Activated T-cell treated with anti-CD3 and anti-CD28 coated beads, Interleukin-2, amount 50 U/mL, for 4 hours (primary cell): ENCODE data around the gene HMGB2. TPM values are rescaled to one million over a fixed set of nuclear protein-coding genes. Genes with fewer than 3 reads are reported as not detected.

Experiments
- ATAC-seq, 2 donors: fragments of 200-7000 bp; cut with Tn5 transposase; one replicate each; pipeline ENCODE4 v1.10.0; 2021
- DNase-seq: peaks from one replicate; pipeline ENCODE4 v3.0.0-alpha.2; 2020
- H3K27me3 Mint-ChIP-seq: one replicate; pipeline ENCODE4 v1.8.0; 2021; ENCODE audit warnings: low read depth, mixed read lengths
- H3K36me3 Mint-ChIP-seq: one replicate; pipeline ENCODE4 v1.8.0; 2022; ENCODE audit warnings: mixed read lengths; ENCODE audit not compliant: insufficient read depth
- H3K4me1 Mint-ChIP-seq: one replicate; pipeline ENCODE4 v1.8.0; 2021; ENCODE audit warnings: low read depth, mixed read lengths
- H3K4me3 Mint-ChIP-seq: one replicate; pipeline ENCODE4 v1.8.0; 2021; ENCODE audit warnings: mild to moderate bottlenecking, moderate library complexity, mixed read lengths
- H3K9me3 Mint-ChIP-seq: one replicate; pipeline ENCODE4 v1.8.0; 2021; ENCODE audit warnings: mixed read lengths
- total RNA-seq, 3 donors: library from RNA; stranded (reverse); gene quantifications; one replicate each; pipeline ENCODE4 v1.2.1, GENCODE V29; 2021

The HMGB2 gene
- total RNA-seq, result 10 to 100 TPM; 46.4 to 59.0 (median 53.7) TPM

DNA sequence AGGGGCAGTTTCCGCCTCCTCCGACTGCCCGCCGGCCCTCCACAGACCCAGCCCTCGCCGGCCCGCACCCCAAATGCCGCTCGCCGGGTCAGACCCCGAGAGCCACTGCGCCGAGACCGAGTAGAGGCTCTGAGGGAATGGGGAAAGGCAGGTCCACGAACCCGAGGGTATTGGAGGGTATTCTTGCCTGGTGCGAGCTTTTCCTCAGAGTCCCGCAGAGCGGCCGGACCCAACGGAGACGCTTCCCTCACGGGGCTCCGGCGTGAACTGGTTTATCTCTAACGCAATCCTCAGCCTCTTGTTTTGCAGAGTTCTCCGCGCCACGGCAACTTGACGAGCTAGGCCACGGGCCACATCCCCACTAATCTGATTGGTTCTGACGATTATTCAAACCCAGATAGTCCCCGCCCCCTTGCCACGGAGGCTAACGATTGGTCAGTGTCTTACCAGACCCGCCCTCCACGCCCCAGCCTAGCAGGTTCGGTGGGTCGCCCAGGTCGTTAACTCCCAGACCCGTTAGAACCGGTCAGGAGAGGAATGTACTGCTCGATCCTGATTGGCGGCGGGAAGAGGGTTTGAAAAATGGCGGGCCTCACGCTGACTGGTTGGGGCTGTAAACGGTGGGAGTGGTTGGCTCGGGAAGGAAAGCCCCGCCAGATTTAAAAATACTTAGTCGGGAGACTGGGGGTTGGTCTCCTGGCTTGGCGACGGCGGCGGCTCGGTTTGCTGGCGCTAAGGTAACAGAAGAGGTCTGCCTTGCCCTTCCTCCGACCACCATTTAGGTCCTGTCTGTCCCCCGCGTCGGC is at the start of gene HMGB2:
Gene HMGB2 (minus strand): TSS at position 274 of the 806 bp plus-strand sequence. CDS start 709 bp downstream, outside the sequence.
- peak within 1 kb of the TSS; percentile 98 for H3K4me3 Mint-ChIP-seq
- H3K4me1 Mint-ChIP-seq, result peaks cover 18% of the 10 kb centered on the region
- ATAC-seq (peak; percentile 95 to 96), DNase-seq (peak; percentile 99)
- no peaks in the 10 kb centered on the region for H3K9me3 Mint-ChIP-seq
- H3K27me3 Mint-ChIP-seq, result peaks cover 5% of the 10 kb centered on the region
- H3K36me3 Mint-ChIP-seq, result peaks cover 9% of the 10 kb centered on the region

DNA sequence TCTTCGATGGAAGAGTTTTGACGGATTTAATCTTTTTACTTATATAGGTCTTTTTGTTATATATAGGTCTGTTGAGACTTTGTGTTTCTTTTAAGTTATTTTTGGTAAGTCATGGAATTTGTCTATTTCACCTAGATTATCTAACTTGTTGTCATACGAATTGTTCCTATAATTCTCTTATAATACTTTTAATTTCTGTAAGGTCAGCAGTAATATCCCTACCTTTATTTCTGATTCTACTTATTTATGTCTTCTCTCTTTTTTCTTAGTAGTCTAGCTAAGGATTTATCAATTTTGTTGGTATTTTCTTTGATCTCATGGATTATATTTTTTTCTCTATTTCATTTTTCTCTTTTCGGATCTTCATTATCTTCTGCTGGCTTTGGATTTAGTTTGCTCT is 48.2 kb upstream of the HMGB2 start:
- H3K27me3 Mint-ChIP-seq, result peaks cover 7% of the 10 kb centered on the region
- no peak overlapping the region for H3K4me3 Mint-ChIP-seq
- H3K4me1 Mint-ChIP-seq, result no peaks in the 10 kb centered on the region
- H3K36me3 Mint-ChIP-seq, result no peaks in the 10 kb centered on the region
- ATAC-seq (no peak), DNase-seq (no peak)
- H3K9me3 Mint-ChIP-seq, result no peaks in the 10 kb centered on the region

DNA sequence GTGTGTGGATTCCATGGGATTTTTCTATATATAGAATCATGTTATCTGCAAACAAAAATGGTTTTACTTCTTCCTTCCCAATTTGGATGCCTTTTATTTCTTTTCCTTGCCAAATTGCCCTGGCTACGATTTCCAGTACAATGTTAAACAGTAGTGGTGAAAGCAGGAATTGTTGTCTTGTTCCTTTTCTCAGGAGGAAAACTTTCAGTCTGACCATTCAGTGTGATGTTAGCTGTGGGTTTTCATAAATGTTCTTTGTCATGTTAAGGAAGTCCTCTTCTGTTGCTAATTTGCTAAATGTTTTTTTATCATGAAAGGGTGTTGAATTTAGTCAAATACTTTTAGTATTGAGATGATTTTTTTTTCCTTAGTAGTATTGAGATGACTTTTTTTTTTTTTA is 47.5 kb upstream of the HMGB2 start:
- no peaks in the 10 kb centered on the region for H3K36me3 Mint-ChIP-seq
- no peak overlapping the region for H3K4me3 Mint-ChIP-seq
- H3K9me3 Mint-ChIP-seq, result no peaks in the 10 kb centered on the region
- ATAC-seq (no peak), DNase-seq (no peak)
- no peaks in the 10 kb centered on the region for H3K4me1 Mint-ChIP-seq
- peaks cover 7% of the 10 kb centered on the region for H3K27me3 Mint-ChIP-seq

DNA sequence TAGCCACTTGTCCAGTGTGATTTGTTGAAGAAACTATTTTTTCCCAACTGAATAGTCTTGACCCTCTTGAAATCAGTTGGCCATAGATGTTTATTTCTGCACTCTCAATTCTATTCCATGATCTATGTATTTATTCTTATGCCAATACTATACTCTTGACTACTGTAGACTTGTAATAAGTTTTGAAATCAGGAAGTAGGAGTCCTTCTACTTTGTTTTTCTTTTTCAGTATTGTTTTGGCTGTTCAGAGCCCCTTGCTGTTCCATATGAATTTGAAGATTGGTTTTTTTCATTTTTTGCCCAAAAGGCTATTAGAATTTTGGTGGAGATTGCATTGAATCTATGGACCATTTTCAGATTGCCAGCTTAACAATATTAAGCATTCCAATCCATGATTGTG is 46.8 kb upstream of the HMGB2 start:
- DNase-seq (no peak), ATAC-seq (no peak)
- Mint-ChIP-seq H3K36me3 (peaks cover under 1% of the 10 kb centered on the region), H3K4me1 (no peaks in the 10 kb centered on the region), H3K9me3 (no peaks in the 10 kb centered on the region), H3K4me3 (no peak overlapping the region), H3K27me3 (peaks cover 8% of the 10 kb centered on the region)

DNA sequence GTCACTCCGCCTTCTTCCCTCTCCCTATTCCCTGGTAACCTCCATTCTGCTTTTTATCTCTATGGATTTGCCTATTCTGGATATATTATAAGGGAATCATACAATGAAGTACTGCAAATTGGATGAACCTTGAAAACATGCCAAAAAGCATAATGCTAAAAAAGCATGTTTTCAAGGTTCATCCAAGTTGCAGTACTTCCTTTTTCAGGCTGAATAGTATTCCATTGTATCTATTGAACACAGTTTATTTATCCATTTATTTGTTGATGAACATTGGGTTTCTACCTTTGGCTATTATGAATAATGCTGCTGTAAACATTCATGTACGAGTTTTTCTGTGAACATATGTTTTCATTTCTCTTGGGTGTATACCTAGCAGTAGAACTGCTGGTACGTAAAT is 45.8 kb upstream of the HMGB2 start:
- Mint-ChIP-seq H3K4me1 (no peaks in the 10 kb centered on the region), H3K9me3 (no peaks in the 10 kb centered on the region), H3K4me3 (no peak overlapping the region), H3K27me3 (peaks cover 9% of the 10 kb centered on the region), H3K36me3 (peaks cover 2% of the 10 kb centered on the region)
- ATAC-seq, result no peak
- DNase-seq, result no peak

DNA sequence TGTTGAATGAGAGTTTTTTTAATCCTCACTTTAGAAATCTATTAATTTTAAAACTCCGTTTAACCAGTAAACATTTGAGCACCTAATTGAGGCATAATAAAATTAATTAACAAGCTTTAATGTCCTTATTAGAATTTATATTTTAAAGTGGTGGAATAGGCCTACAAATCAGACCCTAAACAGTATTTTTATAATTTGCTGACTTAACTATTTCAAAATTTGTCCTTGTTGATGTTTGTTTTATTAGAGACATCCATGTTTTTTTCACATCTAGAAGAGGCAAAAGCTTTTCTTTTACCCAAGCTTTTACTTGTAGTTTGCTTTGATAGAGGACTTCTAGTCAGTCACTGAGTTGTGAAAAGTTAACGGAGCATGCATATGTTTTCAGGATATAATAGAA is 40.4 kb upstream of the HMGB2 start:
- Mint-ChIP-seq H3K9me3 (no peaks in the 10 kb centered on the region), H3K27me3 (peaks cover 14% of the 10 kb centered on the region), H3K4me3 (no peak overlapping the region), H3K36me3 (peaks cover 2% of the 10 kb centered on the region), H3K4me1 (peaks cover 14% of the 10 kb centered on the region)
- DNase-seq, result no peak
- no peak for ATAC-seq

DNA sequence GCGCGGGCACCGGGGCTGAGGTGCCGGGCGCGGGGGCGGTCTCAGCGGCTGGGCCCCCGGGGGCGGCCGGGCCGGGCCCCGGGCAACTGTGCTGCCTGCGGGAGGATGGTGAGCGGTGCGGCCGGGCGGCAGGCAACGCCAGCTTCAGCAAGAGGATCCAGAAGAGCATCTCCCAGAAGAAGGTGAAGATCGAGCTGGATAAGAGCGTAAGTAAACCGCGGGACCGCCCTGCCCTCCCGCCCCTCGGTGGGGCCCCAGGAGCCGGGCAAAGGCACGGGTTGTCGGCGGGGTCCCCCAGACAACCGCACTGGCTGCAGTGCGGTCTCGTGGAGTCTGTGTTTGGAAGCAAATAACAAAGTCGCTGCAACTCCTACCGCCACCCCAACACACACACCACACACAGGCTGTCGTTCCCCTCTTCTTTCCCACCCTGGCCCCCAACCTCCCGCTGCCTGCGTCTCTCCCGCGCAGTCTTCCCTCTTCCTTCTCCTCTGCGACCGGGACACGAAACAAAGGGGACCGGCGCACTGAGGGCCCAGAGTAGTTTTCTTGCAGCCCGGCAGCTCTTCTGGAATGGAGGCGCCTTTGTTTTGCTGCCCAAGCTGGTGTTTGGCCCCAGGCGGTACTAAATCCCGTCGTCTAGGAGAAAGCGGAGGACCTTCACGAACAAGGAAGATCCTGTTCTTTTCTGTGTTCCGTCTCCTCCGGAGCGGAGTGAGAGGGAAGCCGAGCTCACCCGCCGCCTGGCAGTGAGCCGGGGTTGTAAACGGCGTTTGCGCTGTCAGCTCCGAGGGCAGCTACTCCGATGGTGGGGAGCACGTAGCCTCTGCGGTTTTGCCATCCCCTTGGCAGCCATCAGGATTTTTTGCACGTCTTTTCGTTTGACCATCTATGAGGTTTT is 37.4 kb upstream of the HMGB2 start:
- peak; percentile 14 to 24 for ATAC-seq
- Mint-ChIP-seq H3K9me3 (no peaks in the 10 kb centered on the region), H3K4me1 (peaks cover 31% of the 10 kb centered on the region), H3K36me3 (peaks cover 2% of the 10 kb centered on the region), H3K27me3 (peaks cover 14% of the 10 kb centered on the region), H3K4me3 (peak overlapping the region; percentile 89)
- peak; percentile 17 for DNase-seq

DNA sequence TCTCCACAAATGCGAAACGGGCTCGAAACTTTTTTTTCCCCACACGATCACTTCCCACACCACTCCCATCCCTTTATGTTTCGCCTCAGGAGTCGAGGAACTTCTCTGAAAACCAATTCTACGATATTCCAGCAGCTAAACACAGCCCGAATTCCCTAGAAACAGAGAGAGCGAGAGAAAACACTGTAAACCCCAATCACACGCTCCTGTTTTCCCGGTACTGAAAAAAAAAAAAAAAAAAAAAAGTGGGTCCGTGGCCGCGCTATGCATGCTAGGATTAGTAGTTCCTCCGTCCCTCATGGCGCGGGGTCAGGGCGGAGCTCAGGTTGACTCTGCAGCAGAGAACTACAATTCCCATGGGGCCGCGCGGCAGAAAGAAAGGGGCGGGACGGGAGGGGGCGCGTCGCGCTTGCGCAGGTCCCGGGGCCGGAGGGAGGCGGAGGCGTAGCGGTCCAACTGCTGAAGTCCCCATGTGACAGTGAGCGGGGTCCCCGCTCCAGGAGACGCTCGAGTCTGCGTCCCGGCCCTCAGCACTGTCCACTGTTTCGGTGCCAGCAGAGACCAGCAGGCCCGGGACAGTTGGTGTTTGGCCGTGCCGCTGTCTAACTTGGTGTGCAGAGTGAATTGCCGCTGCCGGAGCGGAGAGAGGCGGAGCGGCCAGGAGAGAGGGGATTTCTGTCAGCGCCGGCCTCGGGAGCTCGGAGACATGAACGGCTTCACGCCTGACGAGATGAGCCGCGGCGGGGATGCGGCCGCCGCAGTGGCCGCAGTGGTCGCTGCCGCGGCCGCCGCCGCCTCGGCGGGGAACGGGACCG is 36.5 kb upstream of the HMGB2 start, which contains the start of gene SAP30:
Gene SAP30 (plus strand): TSS at position 478 of the 815 bp plus-strand sequence. CDS start 229 bp downstream, at position 707.
- Mint-ChIP-seq H3K27me3 (peaks cover 12% of the 10 kb centered on the region), H3K36me3 (no peaks in the 10 kb centered on the region), H3K9me3 (no peaks in the 10 kb centered on the region), H3K4me1 (peaks cover 35% of the 10 kb centered on the region), H3K4me3 (peak within 1 kb of the TSS; percentile 99)
- ATAC-seq (peak; percentile 90 to 91), DNase-seq (peak; percentile 96)

DNA sequence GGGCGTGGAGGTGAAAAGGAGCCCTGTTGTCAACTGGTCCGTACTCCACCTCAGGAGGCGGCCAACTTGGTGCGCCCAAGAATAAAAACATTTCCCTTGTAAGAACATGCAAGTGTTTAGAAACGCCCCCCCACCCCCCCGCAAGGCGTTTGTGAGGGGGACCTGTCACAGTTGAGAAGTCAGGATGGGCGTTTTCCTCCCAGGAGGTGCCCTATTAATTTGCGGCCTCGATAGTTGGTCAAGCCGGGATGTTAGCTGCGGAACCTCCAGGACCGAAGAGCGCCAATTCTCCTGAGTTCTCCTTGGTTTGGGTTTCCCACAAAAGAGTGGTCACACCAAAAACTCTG is 35.9 kb upstream of the HMGB2 start:
- Mint-ChIP-seq H3K36me3 (no peaks in the 10 kb centered on the region), H3K27me3 (peaks cover 12% of the 10 kb centered on the region), H3K4me1 (peaks cover 41% of the 10 kb centered on the region), H3K4me3 (peak overlapping the region; percentile 99), H3K9me3 (no peaks in the 10 kb centered on the region)
- peak; percentile 10 to 18 for ATAC-seq
- DNase-seq, result peak; percentile 51

DNA sequence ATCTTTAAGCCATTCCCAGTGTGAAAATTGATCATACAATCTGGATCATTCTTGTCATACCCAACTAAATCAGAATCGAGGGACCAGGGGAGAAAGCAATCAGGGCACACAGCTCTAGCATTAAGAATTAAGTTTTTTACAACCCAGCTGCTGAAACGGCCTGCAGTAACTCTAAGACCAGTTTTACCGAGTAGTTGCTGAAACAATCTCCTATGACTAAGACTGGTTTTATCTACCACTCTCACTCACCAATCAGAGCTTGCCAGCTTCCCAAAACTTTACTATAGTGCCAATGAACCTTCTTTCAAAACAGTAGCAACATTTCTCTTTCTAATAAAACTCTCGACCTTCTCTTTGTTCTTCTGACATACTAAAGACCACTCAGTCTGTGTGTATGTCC is 33.8 kb upstream of the HMGB2 start:
- Mint-ChIP-seq H3K27me3 (peaks cover 7% of the 10 kb centered on the region), H3K4me3 (no peak overlapping the region), H3K4me1 (peaks cover 36% of the 10 kb centered on the region), H3K9me3 (no peaks in the 10 kb centered on the region), H3K36me3 (no peaks in the 10 kb centered on the region)
- DNase-seq (no peak), ATAC-seq (no peak)

DNA sequence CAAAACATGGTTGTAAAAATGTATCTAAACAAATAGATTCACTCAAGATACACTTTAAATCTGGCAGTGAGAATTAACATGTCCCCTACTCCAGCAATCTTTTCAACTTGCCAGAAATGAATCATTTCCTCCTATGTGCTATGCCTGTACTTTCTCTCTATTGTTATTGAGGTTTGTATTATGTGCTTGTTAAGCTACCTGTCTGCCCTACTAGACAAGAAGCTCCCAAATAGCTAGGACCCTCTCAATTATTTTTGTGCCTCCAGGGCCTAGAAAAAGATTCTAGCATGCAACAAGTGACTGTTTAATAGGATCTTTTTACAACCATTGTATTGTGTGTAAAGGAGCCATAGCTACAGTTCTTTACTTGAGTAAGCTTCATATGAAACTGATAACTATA is 33.1 kb upstream of the HMGB2 start:
- ATAC-seq, result no peak
- no peak overlapping the region for H3K4me3 Mint-ChIP-seq

DNA sequence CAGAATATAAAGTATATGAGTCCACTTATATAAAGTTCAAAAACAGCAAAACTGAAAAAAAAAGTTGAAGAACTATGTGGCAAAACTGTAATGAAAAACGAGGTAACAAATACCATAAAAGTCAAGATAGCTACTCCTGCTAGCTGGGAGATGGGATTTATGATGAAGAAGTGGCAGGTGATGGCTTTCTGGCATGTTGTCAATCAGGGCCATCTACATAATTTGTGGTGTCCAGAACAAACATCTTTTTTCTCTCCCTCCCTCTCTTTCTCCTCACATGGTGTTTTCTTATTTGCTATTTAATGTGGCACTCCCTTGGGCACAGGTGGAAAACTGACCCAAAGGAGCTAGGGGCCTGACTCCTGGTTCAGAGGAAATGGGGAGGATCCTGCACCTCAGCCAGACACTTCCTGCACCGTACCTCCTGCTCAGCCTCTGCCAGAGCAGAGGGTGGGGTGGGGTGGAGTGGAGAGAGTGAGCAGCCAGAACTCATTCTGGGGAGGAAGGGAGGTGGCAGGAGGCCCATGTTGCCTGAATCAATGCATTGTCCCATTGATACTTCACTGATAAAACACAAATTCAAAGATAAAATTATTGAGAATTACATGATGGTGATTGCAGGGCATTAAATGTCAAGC is 31.3 kb upstream of the HMGB2 start:
- Mint-ChIP-seq H3K4me1 (peaks cover 28% of the 10 kb centered on the region), H3K36me3 (no peaks in the 10 kb centered on the region), H3K4me3 (no peak overlapping the region), H3K27me3 (no peaks in the 10 kb centered on the region), H3K9me3 (no peaks in the 10 kb centered on the region)
- no peak for DNase-seq
- no peak for ATAC-seq

More for the DNA sequence above, 33.1 kb upstream of the HMGB2 start:
- no peaks in the 10 kb centered on the region for H3K36me3 Mint-ChIP-seq
- peaks cover 32% of the 10 kb centered on the region for H3K4me1 Mint-ChIP-seq
- no peak for DNase-seq
- H3K27me3 Mint-ChIP-seq, result peaks cover 3% of the 10 kb centered on the region
- H3K9me3 Mint-ChIP-seq, result no peaks in the 10 kb centered on the region

DNA sequence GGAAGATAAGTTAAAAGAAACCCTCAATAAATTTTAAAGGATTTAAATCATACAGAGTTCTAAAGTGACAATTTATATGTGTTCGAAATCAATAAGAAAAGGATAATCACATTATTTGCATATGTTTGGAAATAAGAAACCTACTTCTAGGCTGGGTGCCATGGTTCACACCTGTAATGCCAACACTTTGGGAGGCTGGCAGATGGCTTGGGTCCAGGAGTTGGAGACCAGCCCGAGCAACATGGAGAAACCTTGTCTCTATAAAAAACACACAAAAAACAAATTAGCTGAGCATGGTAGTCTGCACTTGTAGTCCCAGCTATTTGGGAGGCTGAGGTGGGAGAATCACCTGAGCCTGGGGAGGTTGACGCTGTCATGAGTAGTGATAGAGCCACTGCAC is 28.5 kb upstream of the HMGB2 start:
- peaks cover 2% of the 10 kb centered on the region for H3K27me3 Mint-ChIP-seq
- H3K4me1 Mint-ChIP-seq, result peaks cover 16% of the 10 kb centered on the region
- ATAC-seq (no peak), DNase-seq (no peak)
- H3K36me3 Mint-ChIP-seq, result no peaks in the 10 kb centered on the region
- no peaks in the 10 kb centered on the region for H3K9me3 Mint-ChIP-seq
- H3K4me3 Mint-ChIP-seq, result no peak overlapping the region
